Stimulated activated CD8-positive, alpha-beta memory T cell treated with anti-CD3 and anti-CD28 coated beads, Interleukin-2, amount 100 ng/mL, for 48 hours (primary cell): Measurements from ENCODE around the gene CERS6.
"Not testable (repeated sequence)": the region's sequence is repeated elsewhere in the genome, so short reads cannot be mapped to it uniquely, and the experiment has no call there.

Source experiments
- DNase-seq, 2 donors: peaks; one replicate each; pipeline ENCODE4 v3.0.0-alpha.2; 2020; ENCODE audit warnings: low read depth in 2 of 2

The CERS6 gene

GRCh38 chr2:168455645-168456520, at the start of gene CERS6:
TSS of gene CERS6 (plus strand) at chr2:168456272. CDS start at chr2:168456449, 177 bp downstream.
- DNase-seq: peak; percentile 82 to 90

DNA sequence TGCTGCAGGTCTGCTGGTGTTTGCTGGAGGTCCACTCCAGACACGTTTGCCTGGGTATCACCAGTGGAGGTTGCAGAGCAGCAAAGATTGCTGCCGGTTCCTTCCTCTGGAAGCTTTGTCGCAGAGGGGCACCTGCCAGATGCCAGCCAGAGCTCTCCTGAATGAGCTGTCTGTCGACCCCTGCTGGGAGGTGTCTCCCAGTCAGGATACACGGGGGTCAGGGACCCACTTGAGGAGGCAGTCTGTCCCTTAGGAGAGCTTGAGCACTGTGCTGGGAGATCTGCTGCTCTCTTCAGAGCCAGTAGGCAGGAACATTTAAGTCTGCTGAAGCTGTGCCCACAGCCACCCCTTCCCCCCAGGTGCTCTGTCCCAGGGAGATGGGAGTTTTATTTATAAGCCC, 43.8 kb upstream of the CERS6 start:
- DNase-seq: not testable (repeated sequence)

- DNase-seq: not testable (repeated sequence)
Observed at GRCh38 chr2:168413101-168413500, 43.0 kb upstream of the CERS6 start.

DNA sequence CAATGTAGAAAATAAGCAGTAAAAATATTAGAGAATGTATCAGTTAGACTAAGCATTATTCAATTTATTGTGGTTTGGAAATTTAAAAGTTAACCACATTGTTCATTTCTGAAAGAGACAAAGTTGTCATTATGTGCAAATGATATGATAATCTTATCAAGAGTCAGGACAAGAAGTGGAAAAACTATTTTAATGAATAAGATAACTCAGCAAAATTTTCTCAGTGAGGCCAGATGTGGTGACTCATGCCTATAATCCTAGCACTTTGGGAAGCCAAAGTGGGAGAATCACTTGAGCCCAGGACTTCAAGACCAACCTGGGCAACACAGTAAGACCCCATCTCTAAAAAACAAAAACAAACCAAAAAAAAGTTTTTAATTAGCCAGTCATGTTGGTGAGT, 39.5 kb upstream of the CERS6 start:
- DNase-seq: no peak

- DNase-seq: no peak
Observed at GRCh38 chr2:168422584-168422983, 33.5 kb upstream of the CERS6 start.

- DNase-seq: no peak
Observed at GRCh38 chr2:168424112-168424951, 31.7 kb upstream of the CERS6 start.

- DNase-seq: no peak
Observed at GRCh38 chr2:168424971-168425370, 31.1 kb upstream of the CERS6 start.

GRCh38 chr2:168426861-168427260, 29.2 kb upstream of the CERS6 start:
- no peak for DNase-seq

- no peak for DNase-seq
Observed at GRCh38 chr2:168427451-168427850, 28.6 kb upstream of the CERS6 start.

DNA sequence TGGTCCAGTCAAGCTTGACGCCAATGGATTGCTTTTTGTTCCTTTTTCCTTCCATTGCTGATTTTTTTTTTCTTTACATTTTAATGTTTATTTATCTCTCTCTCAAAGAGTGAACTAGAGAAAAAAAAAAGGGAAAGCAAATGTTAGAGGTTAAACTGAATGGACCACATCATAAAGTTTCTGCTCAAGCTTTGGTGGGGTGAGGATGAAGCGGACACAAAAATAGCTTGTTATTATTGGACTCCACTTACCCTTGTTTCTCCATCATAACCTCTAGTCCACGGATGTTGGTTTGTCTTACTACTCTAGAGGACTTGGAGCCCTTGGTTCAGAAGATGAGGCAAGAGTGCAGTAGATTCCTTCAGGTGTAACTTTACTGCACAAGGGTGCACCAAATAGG, 27.6 kb upstream of the CERS6 start:
- DNase-seq: no peak

DNA sequence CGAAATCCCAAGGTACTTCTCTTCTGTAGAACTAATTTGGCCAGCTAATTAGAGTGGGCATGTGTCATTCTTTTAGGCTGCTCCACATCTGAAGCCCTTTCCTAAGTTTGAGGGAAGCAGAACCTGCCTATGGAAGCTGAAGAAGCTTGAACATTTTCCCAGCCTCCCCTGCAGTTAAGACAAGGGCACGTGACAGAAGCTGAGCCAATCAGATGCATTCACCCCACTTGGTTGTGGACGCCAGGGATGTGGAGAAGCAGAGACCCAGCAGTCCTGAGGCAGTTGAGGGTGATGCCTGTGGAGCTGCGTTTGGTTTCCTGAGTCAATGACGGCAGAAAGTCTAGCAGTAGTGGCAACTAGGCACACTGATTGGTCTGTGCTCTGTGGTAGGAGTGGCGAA, 26.1 kb upstream of the CERS6 start:
- DNase-seq: no peak

DNA sequence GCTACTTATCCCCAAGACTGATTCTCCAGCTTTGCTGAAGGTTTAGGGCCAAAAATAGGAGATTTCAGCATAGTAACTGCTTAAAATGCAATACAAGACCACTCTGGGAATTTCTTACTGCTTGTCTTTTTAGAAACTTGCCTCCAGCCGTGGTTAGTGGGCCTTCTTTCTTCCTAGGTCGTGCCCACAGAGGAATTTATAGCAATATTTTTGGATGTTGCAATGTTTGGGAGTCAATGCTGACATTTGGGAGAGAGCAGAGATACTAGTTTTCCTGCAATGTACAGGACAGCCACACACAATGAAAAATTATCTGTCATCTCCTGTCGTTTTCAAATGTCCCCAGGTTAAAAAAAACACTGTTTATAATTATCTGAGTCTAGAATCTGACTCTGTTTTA, 25.6 kb upstream of the CERS6 start:
- no peak for DNase-seq

DNA sequence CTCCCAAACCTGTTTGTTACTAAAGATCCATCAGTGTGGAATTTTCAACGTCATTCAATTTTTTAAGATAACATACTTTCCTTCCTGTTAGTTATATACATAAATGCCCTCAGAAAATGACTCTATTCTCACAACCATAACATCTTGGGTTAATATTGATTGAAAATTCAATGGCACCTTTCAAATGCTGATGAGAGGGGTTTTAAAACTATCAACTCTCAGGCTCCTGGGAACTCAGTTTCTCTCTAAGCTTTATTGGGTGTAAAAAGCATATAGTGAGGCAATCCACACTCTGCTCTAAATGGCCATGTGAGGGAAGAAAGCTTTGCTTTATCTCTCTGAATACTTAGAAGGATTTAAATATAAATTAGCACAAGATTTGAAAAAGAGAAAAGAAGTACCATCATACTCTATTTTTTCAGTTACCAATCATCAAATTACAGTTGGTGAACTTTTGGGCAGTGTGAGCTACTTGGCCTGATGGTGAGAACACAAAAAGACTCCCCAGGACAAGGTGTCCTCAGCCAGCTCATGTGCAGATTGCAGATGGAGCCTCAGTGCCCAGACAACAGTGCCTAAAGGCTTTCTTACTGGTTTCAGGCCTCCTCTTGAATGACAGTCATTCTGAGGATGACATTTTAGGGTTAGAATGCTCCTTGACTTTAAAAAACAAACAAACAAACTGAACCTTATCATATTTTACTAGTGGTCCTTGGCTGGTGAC, 24.6 kb upstream of the CERS6 start:
- no peak for DNase-seq

DNA sequence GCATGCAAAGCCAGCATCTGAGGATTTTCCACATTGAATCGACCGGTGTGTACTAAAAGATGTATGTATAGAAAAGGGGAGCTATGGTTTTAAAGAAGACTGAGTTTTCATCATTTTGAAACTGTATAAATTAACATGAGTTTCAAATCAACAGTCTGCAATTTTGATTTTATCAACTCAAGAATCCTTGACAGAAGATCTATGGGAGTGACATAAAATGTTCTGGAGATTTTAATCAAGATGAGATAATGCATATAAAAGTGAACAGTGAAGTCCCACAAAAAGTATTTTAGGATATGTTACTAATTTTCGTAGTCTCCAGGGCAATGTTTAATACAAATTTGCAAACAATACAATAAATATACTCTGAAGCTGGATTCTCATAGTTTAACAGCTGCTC, 24.0 kb upstream of the CERS6 start:
- DNase-seq: no peak

GRCh38 chr2:168432565-168433186, 23.4 kb upstream of the CERS6 start:
- no peak for DNase-seq

GRCh38 chr2:168433527-168433926, 22.5 kb upstream of the CERS6 start:
- DNase-seq: no peak

DNA sequence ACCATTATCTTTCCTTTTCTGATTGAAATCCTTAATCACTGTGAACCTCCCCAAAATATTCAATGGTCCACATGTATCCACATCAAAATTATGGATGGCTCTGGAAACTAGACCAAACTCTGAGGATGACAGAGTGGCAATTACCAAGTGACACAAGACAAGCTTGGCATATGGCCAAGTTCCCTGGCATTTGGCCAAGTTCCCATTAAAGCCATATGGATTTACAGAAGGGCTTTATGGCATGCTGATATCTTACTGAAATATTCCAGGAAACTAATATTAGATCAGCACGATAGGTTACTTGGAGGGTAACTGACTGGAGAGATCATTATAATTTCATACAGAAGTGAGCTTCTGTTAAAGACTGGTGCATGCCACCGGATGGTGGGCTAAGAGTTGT, 21.9 kb upstream of the CERS6 start:
- DNase-seq: no peak

GRCh38 chr2:168436840-168437239, 19.2 kb upstream of the CERS6 start:
- DNase-seq: no peak

DNA sequence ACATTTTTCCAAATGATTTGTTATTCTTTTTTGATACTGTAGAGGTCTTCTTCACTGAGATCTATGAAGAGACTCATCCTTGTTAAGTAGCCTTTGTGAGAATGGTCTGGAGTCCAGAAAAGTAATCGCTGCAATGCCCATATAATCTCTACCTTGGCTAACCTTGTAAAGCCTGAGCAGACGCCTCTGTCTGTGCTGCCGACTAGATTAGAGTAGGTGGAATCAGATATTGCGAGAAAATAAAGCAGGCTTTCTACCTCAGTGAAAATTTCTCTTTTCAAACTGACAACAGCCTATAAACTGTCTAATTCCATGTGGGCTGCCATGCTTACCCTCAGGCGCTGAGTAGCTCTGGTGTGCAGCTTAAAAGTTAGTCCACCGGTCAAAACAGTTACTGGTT, 17.5 kb upstream of the CERS6 start:
- no peak for DNase-seq

DNA sequence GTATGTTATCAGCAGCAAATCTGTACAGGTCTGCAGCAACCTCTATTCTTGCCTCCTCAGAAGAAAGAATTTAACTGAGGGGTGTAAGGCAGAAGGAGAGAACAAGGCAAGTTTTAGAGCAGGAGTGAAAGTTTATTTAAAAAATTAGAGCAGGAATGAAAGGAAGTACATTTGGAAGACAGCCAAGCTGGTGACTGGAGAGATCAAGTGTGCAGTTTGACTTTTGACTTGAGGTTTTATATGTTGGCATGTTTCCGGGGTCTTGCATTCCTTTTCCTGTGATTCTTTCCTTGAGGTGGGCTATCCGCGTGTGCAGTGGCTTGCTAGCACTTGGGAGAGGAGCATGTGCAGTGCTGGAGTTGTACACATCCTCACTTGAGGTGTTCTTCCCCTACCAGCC, 16.5 kb upstream of the CERS6 start:
- DNase-seq: no peak

GRCh38 chr2:168441214-168441872, 14.7 kb upstream of the CERS6 start:
- DNase-seq: no peak
